Breast epithelium (tissue), 4 donors: Measurements from ENCODE around the gene TCERG1L. TPM values are rescaled to one million over a fixed set of nuclear protein-coding genes. Genes with fewer than 3 reads are reported as not detected.

Experiments used
- DNase-seq, 2 donors: peaks; one replicate each; pipeline ENCODE4 v3.0.0-alpha.2; 2019; ENCODE audit warnings: low spot score in 2 of 2
- H3K27ac ChIP-seq, 2 donors: fragments of 200-600 bp; sonication (generic) in 1 of 2; one replicate each; pipeline ENCODE4 v1.5.1; 2016 to 2019; ENCODE audit warnings: mild to moderate bottlenecking in 1 of 2
- H3K27me3 ChIP-seq, 2 donors: fragments of 200-600 bp; sonication (generic) in 1 of 2; one replicate each; pipeline versions ENCODE4 v1.5.1 to v1.6.0; 2017 to 2019; ENCODE audit warnings: control low read depth in 1 of 2, mild to moderate bottlenecking in 1 of 2
- H3K36me3 ChIP-seq: fragments of 200-600 bp; one replicate; pipeline ENCODE4 v1.5.1; 2019
- H3K4me1 ChIP-seq, 2 donors: fragments of 200-600 bp; sonication (generic); one replicate each; pipeline ENCODE4 v1.5.1; 2016 to 2019; ENCODE audit warnings: control low read depth in 1 of 2
- H3K4me3 ChIP-seq, 3 donors: fragments of 200-600 bp; sonication (generic); 1 replicate in 2 of 3; 2 replicates in 1 of 3; pipeline ENCODE4 v1.5.1; 2016 to 2019; ENCODE audit warnings: mild to moderate bottlenecking in 3 of 3, moderate library complexity in 2 of 3
- H3K9me3 ChIP-seq, 2 donors: fragments of 200-600 bp; sonication (generic) in 1 of 2; one replicate each; pipeline ENCODE4 v1.5.1; 2016 to 2019; ENCODE audit warnings: control low read depth in 1 of 2
- POLR2A ChIP-seq: fragments of 450-650 bp; IDR thresholded peaks from one replicate; pipeline ENCODE4 v1.6.1; 2016; ENCODE audit warnings: antibody characterized with exemption, mild to moderate bottlenecking, moderate library complexity
- POLR2AphosphoS5 ChIP-seq, 3 donors: sonication (generic); formaldehyde crosslinking; IDR thresholded peaks; one replicate each; pipeline ENCODE4 v1.6.1; 2017; ENCODE audit warnings: antibody characterized with exemption in 3 of 3
- intact Hi-C: fragments of 100-400 bp; cut with DNase I; formaldehyde crosslinking; loops from one replicate; pipeline ENCODE4 v1.15.1; 2023; ENCODE audit warnings: low total_unique reads
- total RNA-seq, 3 donors: library from RNA; depleted of rRNA; stranded (reverse); fragments of >200 nt; gene quantifications; one replicate each; pipeline ENCODE4 v1.1.0, GENCODE V29; 2016
- TF ChIP-seq, protein P1 (sequence below), 3 donors: fragments of 450-650 bp; IDR thresholded peaks; one replicate each; pipeline ENCODE4 v1.5.1; 2016 to 2017; ENCODE audit warnings: antibody characterized with exemption in 3 of 3, mild to moderate bottlenecking in 3 of 3, moderate library complexity in 3 of 3

Gene TCERG1L
- total RNA-seq, 3 donors from 2014 or later, result under 0.01 to 0.88 TPM; not detected in 1

DNA sequence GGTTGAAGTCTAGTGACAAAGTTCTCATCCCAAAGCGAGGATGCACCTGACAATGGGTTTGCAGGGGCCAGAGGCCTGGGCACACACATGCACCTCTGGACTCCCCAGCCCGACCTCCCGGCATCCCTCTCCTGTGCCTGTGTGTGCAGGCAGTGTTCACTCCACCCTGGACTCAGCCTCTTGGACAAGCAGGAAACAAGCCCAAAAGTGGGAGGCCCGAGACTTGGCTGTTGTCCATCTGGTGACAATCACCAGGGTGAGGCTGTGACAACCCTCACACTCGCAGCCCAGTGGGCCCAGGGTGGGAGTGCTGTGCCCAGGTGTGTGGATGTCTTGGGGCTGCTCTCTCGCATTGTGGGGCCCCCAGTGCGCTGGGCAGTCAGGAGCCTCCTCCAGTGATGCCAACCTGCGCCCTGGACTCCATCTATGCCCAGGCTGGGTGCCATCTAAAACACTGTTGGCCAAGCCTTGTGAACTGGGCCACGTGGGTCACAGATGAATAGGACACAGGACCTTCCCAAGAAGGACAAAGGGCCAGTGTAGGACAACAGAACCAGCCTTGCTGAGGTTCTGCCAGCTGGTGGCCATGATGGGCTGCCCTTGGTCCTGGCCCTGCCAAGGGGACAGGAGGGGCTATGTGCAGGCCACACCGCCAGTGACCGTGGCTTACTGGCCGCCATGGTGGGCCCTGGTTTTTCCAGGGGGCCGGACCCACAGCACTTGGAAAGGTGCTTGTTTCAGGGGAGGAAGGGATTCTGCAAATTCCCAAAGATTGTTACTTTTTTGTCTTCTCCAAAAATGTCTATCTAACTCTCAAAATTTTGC lies 144.3 kb downstream of the TCERG1L start:
- no peak for DNase-seq
- H3K27me3 ChIP-seq, result no peaks in the 10 kb centered on the region
- no peak overlapping the region for H3K27ac ChIP-seq
- TF ChIP-seq, protein P1, sequence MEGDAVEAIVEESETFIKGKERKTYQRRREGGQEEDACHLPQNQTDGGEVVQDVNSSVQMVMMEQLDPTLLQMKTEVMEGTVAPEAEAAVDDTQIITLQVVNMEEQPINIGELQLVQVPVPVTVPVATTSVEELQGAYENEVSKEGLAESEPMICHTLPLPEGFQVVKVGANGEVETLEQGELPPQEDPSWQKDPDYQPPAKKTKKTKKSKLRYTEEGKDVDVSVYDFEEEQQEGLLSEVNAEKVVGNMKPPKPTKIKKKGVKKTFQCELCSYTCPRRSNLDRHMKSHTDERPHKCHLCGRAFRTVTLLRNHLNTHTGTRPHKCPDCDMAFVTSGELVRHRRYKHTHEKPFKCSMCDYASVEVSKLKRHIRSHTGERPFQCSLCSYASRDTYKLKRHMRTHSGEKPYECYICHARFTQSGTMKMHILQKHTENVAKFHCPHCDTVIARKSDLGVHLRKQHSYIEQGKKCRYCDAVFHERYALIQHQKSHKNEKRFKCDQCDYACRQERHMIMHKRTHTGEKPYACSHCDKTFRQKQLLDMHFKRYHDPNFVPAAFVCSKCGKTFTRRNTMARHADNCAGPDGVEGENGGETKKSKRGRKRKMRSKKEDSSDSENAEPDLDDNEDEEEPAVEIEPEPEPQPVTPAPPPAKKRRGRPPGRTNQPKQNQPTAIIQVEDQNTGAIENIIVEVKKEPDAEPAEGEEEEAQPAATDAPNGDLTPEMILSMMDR (IDR thresholded peaks at IDR 0.05), result no peak
- TF ChIP-seq POLR2AphosphoS5 (IDR thresholded peaks at IDR 0.05), result no peak
- no peak for TF ChIP-seq POLR2A
- H3K36me3 ChIP-seq, result no peaks in the 10 kb centered on the region
- H3K4me1 ChIP-seq, result no peaks in the 10 kb centered on the region
- intact Hi-C loops, result no loop called here
- no peaks in the 10 kb centered on the region for H3K9me3 ChIP-seq
- no peak overlapping the region for H3K4me3 ChIP-seq

DNA sequence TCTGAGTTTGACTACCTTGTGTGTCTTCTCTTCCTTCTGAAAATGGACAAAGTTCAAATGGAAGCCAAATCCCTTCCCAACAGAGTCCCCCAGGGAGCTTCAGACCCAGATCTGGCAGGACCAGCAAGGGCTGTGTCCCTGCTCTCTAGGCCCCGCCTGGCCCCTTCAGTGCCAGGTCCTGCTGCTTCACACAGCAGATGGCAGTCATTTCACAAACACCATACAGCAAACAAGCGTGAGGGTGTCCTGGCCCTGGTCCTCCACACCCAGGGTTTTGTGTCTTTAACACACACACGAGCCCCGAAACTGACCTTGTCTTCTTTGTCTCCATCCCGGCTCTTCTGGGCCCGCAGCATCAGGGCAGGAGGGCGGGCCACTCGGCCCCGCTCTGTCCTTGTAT lies 145.0 kb downstream of the TCERG1L start:
- peaks cover 0 to under 1% of the 10 kb centered on the region in 2 donors for H3K27me3 ChIP-seq
- no peak for DNase-seq
- TF ChIP-seq POLR2A (no peak), POLR2AphosphoS5 (IDR thresholded peaks at IDR 0.05) (no peak)
- TF ChIP-seq, protein P1 (IDR thresholded peaks at IDR 0.05), result no peak
- H3K4me3 ChIP-seq, result no peak overlapping the region
- no peaks in the 10 kb centered on the region for H3K4me1 ChIP-seq
- intact Hi-C loops, result no loop called here
- H3K36me3 ChIP-seq, result no peaks in the 10 kb centered on the region
- no peak overlapping the region for H3K27ac ChIP-seq
- H3K9me3 ChIP-seq, result no peaks in the 10 kb centered on the region

DNA sequence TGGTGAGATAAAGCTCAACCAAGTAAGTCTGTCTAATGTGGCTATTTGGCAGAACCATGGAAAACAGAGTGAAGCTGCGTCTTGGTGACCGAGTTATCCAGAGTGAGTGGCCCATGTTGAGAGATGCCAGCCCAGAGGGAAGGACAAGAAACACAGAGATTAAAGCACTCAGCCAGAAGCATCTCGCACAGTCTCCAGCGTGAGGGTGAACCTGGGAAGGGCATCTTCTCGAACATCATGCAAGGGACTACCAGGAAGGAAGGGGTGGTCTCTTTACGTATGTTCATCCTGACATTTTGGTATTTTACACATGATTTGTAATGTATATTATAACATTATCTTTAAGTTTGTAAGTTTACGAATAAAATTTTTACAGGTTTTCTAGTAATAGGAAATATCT lies 146.4 kb downstream of the TCERG1L start:
- no peak for DNase-seq
- intact Hi-C loops, result no loop called here

DNA sequence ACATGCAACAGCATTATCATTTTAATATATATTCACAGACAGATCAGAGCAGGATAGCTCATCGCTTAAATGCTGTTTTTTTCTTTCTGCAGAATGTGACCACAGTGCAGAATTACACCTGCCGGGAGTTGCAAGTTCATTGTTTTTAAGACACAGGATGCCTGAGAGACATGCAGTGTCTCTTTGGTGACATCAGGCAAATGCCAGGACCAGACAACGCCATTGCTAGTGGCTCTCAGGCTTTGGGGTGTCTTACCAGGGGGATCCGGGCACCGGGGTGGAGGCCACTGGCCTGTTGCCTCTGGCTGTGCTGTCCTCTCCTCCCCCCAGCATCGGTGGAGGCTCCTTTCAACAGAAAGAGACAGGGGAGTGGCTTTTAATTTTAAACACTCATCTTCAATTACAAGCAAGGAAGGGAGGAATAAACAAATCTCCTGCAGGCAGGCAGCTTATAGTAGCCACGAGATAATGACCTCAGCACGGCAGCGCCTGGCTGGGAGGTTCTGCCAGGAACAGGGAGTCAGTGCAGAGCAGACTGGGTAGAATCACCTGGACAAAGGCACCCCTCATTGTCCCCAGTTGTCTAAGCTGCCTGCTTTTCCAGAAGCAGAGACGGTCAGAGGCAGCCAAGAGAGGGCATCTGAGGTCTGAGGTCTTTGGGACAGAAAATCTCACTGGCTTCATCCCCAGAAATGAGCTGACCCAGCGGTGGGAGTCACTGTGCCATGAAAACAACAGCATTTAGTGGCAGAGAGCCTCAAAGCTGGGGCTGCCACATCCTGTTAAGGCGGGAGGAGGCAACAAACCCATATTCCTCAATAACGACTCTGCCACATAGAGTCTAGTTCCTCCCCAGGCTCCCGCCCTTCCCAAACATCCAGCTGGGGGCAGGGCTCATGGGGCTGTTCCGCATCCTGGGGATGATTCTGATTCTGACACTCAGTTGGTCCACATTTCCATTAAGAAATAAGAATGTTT lies 148.4 kb downstream of the TCERG1L start:
- H3K27ac ChIP-seq, result no peak overlapping the region
- peaks cover 0 to 21% of the 10 kb centered on the region in 2 donors for H3K27me3 ChIP-seq
- H3K9me3 ChIP-seq, result no peaks in the 10 kb centered on the region
- H3K36me3 ChIP-seq, result no peaks in the 10 kb centered on the region
- no peaks in the 10 kb centered on the region for H3K4me1 ChIP-seq
- TF ChIP-seq POLR2AphosphoS5 (IDR thresholded peaks at IDR 0.05) (no peak), POLR2A (no peak)
- TF ChIP-seq, protein P1 (IDR thresholded peaks at IDR 0.05), result no peak
- no peak for DNase-seq
- intact Hi-C loops, result no loop called here
- no peak overlapping the region for H3K4me3 ChIP-seq

More for the DNA sequence above, 146.4 kb downstream of the TCERG1L start:
- H3K27ac ChIP-seq, result no peak overlapping the region
- no peaks in the 10 kb centered on the region for H3K36me3 ChIP-seq
- no peaks in the 10 kb centered on the region for H3K9me3 ChIP-seq
- H3K27me3 ChIP-seq, result peaks cover 0 to 15% of the 10 kb centered on the region in 2 donors
- no peaks in the 10 kb centered on the region for H3K4me1 ChIP-seq
- TF ChIP-seq, protein P1 (IDR thresholded peaks at IDR 0.05), result no peak
- no peak for TF ChIP-seq POLR2A
- TF ChIP-seq POLR2AphosphoS5 (IDR thresholded peaks at IDR 0.05), result no peak
- H3K4me3 ChIP-seq, result no peak overlapping the region
